Gastroesophageal sphincter (tissue), 3 donors: ENCODE measurements around the gene RFPL3.

Experiments used
- CTCF ChIP-seq, 4 experiments: fragments of 200-600 bp in 2 of 4; fragments of 450-650 bp in 2 of 4; sonication (generic) in 1 of 4; IDR thresholded peaks; one replicate each; pipeline ENCODE4 v1.5.1; 2017 to 2019; ENCODE audit warnings: antibody characterized with exemption in 4 of 4, mild to moderate bottlenecking in 2 of 4, moderate library complexity in 2 of 4
- EP300 ChIP-seq: sonication (generic); formaldehyde crosslinking; IDR thresholded peaks from one replicate; pipeline ENCODE4 v1.6.1; 2017; ENCODE audit warnings: antibody characterized with exemption, mild to moderate bottlenecking
- POLR2A ChIP-seq, 2 donors: fragments of 450-650 bp; IDR thresholded peaks; one replicate each; pipeline ENCODE4 v1.6.1; 2017; ENCODE audit warnings: antibody characterized with exemption in 2 of 2, mild to moderate bottlenecking in 2 of 2, moderate library complexity in 1 of 2
- POLR2AphosphoS5 ChIP-seq: sonication (generic); formaldehyde crosslinking; IDR thresholded peaks from one replicate; pipeline ENCODE4 v1.6.1; 2017; ENCODE audit warnings: antibody characterized with exemption

GRCh38 chr22:32348031-32348611 lies 9.5 kb upstream of the RFPL3 start:
- TF ChIP-seq CTCF (IDR thresholded peaks at IDR 0.05) = no peak
- no peak for TF ChIP-seq POLR2A (IDR thresholded peaks at IDR 0.05)
- TF ChIP-seq POLR2AphosphoS5 = no peak
- no peak for TF ChIP-seq EP300
